HepG2 (cell line): ENCODE data around the gene TTC22. TPM values are rescaled to one million over a fixed set of nuclear protein-coding genes. Genes with fewer than 3 reads are reported as not detected.
A peak's percentile ranks its signal among the peaks of the same experiment; 100 is the strongest.

Experiments
- AGO2 ChIP-seq: fragments of 200-400 bp; formaldehyde crosslinking; optimal IDR thresholded peaks from 2 replicates; pipeline ENCODE3; 2017; ENCODE audit warnings: mild to moderate bottlenecking, low read depth, low read length, moderate library complexity
- ATM ChIP-seq: fragments of 450-650 bp; IDR thresholded peaks from 2 replicates; pipeline ENCODE4 v1.7.1; 2017; ENCODE audit warnings: mild to moderate bottlenecking, borderline replicate concordance
- GABPB1 ChIP-seq: IDR thresholded peaks from 2 replicates; pipeline ENCODE4 v1.6.1; 2016; ENCODE audit warnings: mild to moderate bottlenecking, missing genetic modification reagents, moderate library complexity, missing compliant biosample characterization
- HMGXB4 ChIP-seq, 2 experiments: sonication (generic) in 1 of 2; formaldehyde crosslinking in 1 of 2; IDR thresholded peaks; 2 replicates each; pipeline versions ENCODE4 v1.4.0 to v1.6.1; 2018 to 2020; ENCODE audit warnings: missing genetic modification reagents in 2 of 2, borderline replicate concordance in 1 of 2, low read depth in 1 of 2, mild to moderate bottlenecking in 1 of 2, missing biosample characterization in 1 of 2
- JARID2 ChIP-seq: sonication (generic); formaldehyde crosslinking; IDR thresholded peaks from 2 replicates; pipeline ENCODE4 v1.8.1; 2023; ENCODE audit warnings: missing genetic modification reagents, inconsistent platforms; ENCODE audit not compliant: insufficient replicate concordance
- KDM6A ChIP-seq: IDR thresholded peaks from 2 replicates; pipeline ENCODE4 v1.6.1; 2016; ENCODE audit warnings: low read depth
- MATR3 ChIP-seq: sonication (generic); formaldehyde crosslinking; IDR thresholded peaks from 2 replicates; pipeline ENCODE4 v1.4.0; 2020; ENCODE audit warnings: missing genetic modification reagents
- RERE ChIP-seq: IDR thresholded peaks from 2 replicates; pipeline ENCODE4 v1.6.1; 2016; ENCODE audit warnings: low read depth, missing genetic modification reagents, missing compliant biosample characterization
- ZFX ChIP-seq: sonication (generic); formaldehyde crosslinking; IDR thresholded peaks from 2 replicates; pipeline ENCODE4 v1.4.0; 2020; ENCODE audit warnings: mild to moderate bottlenecking, low read depth, missing genetic modification reagents, moderate library complexity
- ZFYVE20 ChIP-seq: sonication (generic); formaldehyde crosslinking; IDR thresholded peaks from 2 replicates; pipeline ENCODE4 v1.8.0; 2023; ENCODE audit warnings: low read depth, mild to moderate bottlenecking, moderate library complexity, missing genetic modification reagents, borderline replicate concordance
- ZNF17 ChIP-seq: sonication (generic); formaldehyde crosslinking; IDR thresholded peaks from 2 replicates; pipeline ENCODE4 v1.5.0; 2020; ENCODE audit warnings: mild to moderate bottlenecking, missing genetic modification reagents
- ZNF234 ChIP-seq: sonication (generic); formaldehyde crosslinking; conservative IDR thresholded peaks from 2 replicates; pipeline ENCODE4 v1.5.1; 2020; ENCODE audit warnings: mild to moderate bottlenecking, missing genetic modification reagents
- ZNF530 ChIP-seq: sonication (generic); formaldehyde crosslinking; IDR thresholded peaks from 2 replicates; pipeline ENCODE4 v1.5.0; 2020; ENCODE audit warnings: low read depth, mild to moderate bottlenecking, missing genetic modification reagents
- polyA plus RNA-seq, 8 experiments: library from polyadenylated mRNA; depleted of rRNA in 3 of 8; stranded (reverse) in 7 of 8; unstranded in 1 of 8; fragments of >200 nt; fragmentation: Illumina TruSeq in 4 of 8; extraction: Trizol in 4 of 8; gene quantifications; 2 replicates each; pipeline versions ENCODE4 v1.2.1 to v1.2.3, GENCODE V29; 2011 to 2016; ENCODE audit warnings: low read depth in 4 of 8, missing spikeins in 1 of 8, mixed read lengths in 1 of 8; ENCODE audit not compliant: insufficient read depth in 1 of 8
- total RNA-seq, 5 experiments: library from RNA; depleted of rRNA; stranded (reverse); fragments of >200 nt; fragmentation: Illumina TruSeq; extraction: Trizol; gene quantifications; 2 replicates each; pipeline ENCODE4 v1.2.3, GENCODE V29; 2016; ENCODE audit warnings: low read depth in 1 of 5
- TF ChIP-seq, protein P1 (sequence below): sonication (generic); formaldehyde crosslinking; IDR thresholded peaks from 2 replicates; pipeline ENCODE4 v1.5.0; 2020; ENCODE audit warnings: mild to moderate bottlenecking, missing genetic modification reagents
- TF ChIP-seq, protein P2 (sequence below): sonication (generic); formaldehyde crosslinking; IDR thresholded peaks from 2 replicates; pipeline ENCODE4 v1.4.0; 2020; ENCODE audit warnings: missing genetic modification reagents, borderline replicate concordance

Gene TTC22
- total and polyA plus RNA-seq, 2 of the 13 experiments (the other 11 are each of a cell fraction or from before 2014, with no cell fraction given), result not detected

GRCh38 chr1:54810153-54810942, 9.2 kb upstream of the TTC22 start (continued):
- no peak for TF ChIP-seq ZNF530
- TF ChIP-seq ATM, result no peak
- no peak for TF ChIP-seq MATR3 (CRISPR knock-in tag)
- no peak for TF ChIP-seq KDM6A (CRISPR knock-in tag)
- no peak for TF ChIP-seq RERE (CRISPR knock-in tag)
- TF ChIP-seq GABPB1 (CRISPR knock-in tag), result no peak
- TF ChIP-seq ZFX (CRISPR knock-in tag), result peak; percentile 28; the same call in 1 of the 2 replicates
- TF ChIP-seq HMGXB4 (CRISPR knock-in tag; IDR thresholded peaks at IDR 0.05; ENCODE audit: borderline replicate concordance in 1 of 2, low read depth in 1 of 2), result peak in 1 of 2 experiments; percentile 32; a peak in 1 of 4 replicates
- TF ChIP-seq, protein P1, sequence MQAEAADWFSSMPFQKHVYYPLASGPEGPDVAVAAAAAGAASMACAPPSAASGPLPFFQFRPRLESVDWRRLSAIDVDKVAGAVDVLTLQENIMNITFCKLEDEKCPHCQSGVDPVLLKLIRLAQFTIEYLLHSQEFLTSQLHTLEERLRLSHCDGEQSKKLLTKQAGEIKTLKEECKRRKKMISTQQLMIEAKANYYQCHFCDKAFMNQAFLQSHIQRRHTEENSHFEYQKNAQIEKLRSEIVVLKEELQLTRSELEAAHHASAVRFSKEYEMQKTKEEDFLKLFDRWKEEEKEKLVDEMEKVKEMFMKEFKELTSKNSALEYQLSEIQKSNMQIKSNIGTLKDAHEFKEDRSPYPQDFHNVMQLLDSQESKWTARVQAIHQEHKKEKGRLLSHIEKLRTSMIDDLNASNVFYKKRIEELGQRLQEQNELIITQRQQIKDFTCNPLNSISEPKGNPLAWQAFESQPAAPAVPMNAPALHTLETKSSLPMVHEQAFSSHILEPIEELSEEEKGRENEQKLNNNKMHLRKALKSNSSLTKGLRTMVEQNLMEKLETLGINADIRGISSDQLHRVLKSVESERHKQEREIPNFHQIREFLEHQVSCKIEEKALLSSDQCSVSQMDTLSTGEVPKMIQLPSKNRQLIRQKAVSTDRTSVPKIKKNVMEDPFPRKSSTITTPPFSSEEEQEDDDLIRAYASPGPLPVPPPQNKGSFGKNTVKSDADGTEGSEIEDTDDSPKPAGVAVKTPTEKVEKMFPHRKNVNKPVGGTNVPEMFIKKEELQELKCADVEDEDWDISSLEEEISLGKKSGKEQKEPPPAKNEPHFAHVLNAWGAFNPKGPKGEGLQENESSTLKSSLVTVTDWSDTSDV (CRISPR knock-in tag), result no peak
- no peak for TF ChIP-seq ZNF234 (CRISPR knock-in tag)
- no peak for TF ChIP-seq ZFYVE20
- no peak for TF ChIP-seq JARID2 (CRISPR knock-in tag)
- TF ChIP-seq ZNF17 (CRISPR knock-in tag), result no peak
- TF ChIP-seq, protein P2, sequence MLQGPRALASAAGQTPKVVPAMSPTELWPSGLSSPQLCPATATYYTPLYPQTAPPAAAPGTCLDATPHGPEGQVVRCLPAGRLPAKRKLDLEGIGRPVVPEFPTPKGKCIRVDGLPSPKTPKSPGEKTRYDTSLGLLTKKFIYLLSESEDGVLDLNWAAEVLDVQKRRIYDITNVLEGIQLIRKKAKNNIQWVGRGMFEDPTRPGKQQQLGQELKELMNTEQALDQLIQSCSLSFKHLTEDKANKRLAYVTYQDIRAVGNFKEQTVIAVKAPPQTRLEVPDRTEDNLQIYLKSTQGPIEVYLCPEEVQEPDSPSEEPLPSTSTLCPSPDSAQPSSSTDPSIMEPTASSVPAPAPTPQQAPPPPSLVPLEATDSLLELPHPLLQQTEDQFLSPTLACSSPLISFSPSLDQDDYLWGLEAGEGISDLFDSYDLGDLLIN (CRISPR knock-in tag), result no peak
- no peak for TF ChIP-seq AGO2
